Right cardiac atrium (tissue), 5 donors: ENCODE results near the gene QARS1. TPM values are rescaled to one million over a fixed set of nuclear protein-coding genes. Genes with fewer than 3 reads are reported as not detected.

Source experiments
- ATAC-seq, 2 donors: fragments of 200-7000 bp; cut with Tn5 transposase; one replicate each; pipeline versions ENCODE4 v1.8.0 to v1.9.1; 2020; ENCODE audit warnings: moderate library complexity in 2 of 2, mild to moderate bottlenecking in 1 of 2
- DNase-seq, 3 donors: peaks; one replicate each; pipeline ENCODE4 v3.0.0-alpha.2; 2020
- H3K27ac ChIP-seq: one replicate; pipeline ENCODE4 v1.5.1; 2013; ENCODE audit warnings: mild to moderate bottlenecking, low read length, control low read depth, moderate library complexity
- H3K27me3 ChIP-seq: one replicate; pipeline ENCODE4 v1.6.1; 2013; ENCODE audit not compliant: control insufficient read depth, insufficient read depth
- H3K4me1 ChIP-seq: one replicate; pipeline ENCODE4 v1.6.1; 2013; ENCODE audit warnings: low read length; ENCODE audit not compliant: control insufficient read depth, insufficient read depth
- H3K4me3 ChIP-seq: one replicate; pipeline ENCODE4 v1.5.1; 2013; ENCODE audit warnings: low read length, control low read depth
- H3K9me3 ChIP-seq: one replicate; pipeline ENCODE4 v1.6.1; 2013; ENCODE audit warnings: low read length; ENCODE audit not compliant: control insufficient read depth
- WGBS: extraction: QIAGEN DNeasy Blood & Tissue Kit; methylation state at CpG from one replicate; pipeline ENCODE4 v1.1.7; 2013; 5-methylcytosine and 5-hydroxymethylcytosine counted together
- intact Hi-C, 4 donors: fragments of 100-400 bp; cut with DNase I; formaldehyde crosslinking; loops; one replicate each; pipeline versions ENCODE4 v1.11.0 to v1.14.0; 2022 to 2023
- polyA plus RNA-seq: library from polyadenylated mRNA; stranded (reverse); fragments of 200-250 nt; gene quantifications from one replicate; pipeline ENCODE4 v1.2.3, GENCODE V29; 2013
- total RNA-seq, 4 donors: library from RNA; stranded (reverse); fragmentation: NEBNext Ultra II Directional; extraction: Animal tissue kit (Norgen Biotek cat#: 25700); gene quantifications; one replicate each; pipeline ENCODE4 v1.2.1, GENCODE V29; 2021
- donor health status: healthy with polysubstance abuse.
- donor health status: DM: no; HTN: yes; CAD: no.
- donor health status: DM: no; HTN: no; CAD: no.
- donor health status: DM: no; HTN: yes; CAD: no; lungs with severe emphysema.
- donor health status: DM: yes; HTN: yes; CAD: no.

QARS1 gene
- total and polyA plus RNA-seq, 5 donors, result 132 to 188 (median 157) TPM

- Histone ChIP-seq H3K27ac (peak overlapping the region; percentile 92), H3K27me3 (no peaks in the 10 kb centered on the region), H3K9me3 (no peaks in the 10 kb centered on the region), H3K4me1 (peaks cover 12% of the 10 kb centered on the region), H3K4me3 (peak overlapping the region; percentile 77)
- 30% methylated on average over 9 of the region's 9 CpGs for WGBS
- intact Hi-C loops, result loop anchor here in 1 of 4 donors (2.0 kb wide), 1 partner anchor 37 kb away; the partner anchor contains the start of gene QRICH1
- peak in 1 of 3 donors; percentile 44 for DNase-seq
- no peak for ATAC-seq
These were observed 27.5 kb upstream of the QARS1 start for GRCh38 chr3:49132073-49132436.

GRCh38 chr3:49131576-49131975 is 27.0 kb upstream of the QARS1 start:
- Histone ChIP-seq H3K4me3 (peak overlapping the region; percentile 77), H3K9me3 (no peaks in the 10 kb centered on the region), H3K27ac (peak overlapping the region; percentile 92), H3K4me1 (peaks cover 12% of the 10 kb centered on the region), H3K27me3 (no peaks in the 10 kb centered on the region)
- ATAC-seq, result no peak
- intact Hi-C loops, result no loop called here
- DNase-seq, result peak in 2 of 3 donors; percentile 29 to 37
- 87% methylated on average over 6 of the region's 6 CpGs for WGBS

DNA sequence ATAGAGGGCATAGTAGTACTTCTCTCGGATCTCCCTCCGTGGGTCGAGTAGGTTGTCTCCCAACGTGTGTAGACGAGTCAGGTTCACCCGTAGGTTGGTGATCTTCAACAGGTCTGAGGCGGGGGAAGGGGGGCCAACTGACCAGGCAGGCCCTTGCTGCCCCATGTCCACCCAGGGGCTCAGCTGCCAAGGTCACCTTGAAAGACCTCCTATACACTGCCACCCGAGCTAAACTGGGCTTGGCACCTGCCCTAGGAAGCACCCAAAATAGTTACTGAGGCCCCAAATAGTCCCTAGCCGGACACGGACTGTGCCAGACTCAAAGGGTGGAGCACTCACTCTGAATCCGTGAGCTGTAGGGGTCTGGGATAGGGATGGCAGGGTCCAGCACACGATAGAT is 26.5 kb upstream of the QARS1 start:
- H3K4me3 ChIP-seq, result no peak overlapping the region
- intact Hi-C loops, result no loop called here
- peak overlapping the region; percentile 92 for H3K27ac ChIP-seq
- no peaks in the 10 kb centered on the region for H3K9me3 ChIP-seq
- H3K27me3 ChIP-seq, result no peaks in the 10 kb centered on the region
- H3K4me1 ChIP-seq, result peaks cover 12% of the 10 kb centered on the region
- no peak for ATAC-seq
- peak in 2 of 3 donors; percentile 39 to 51 for DNase-seq
- 58% methylated on average over 12 of the region's 12 CpGs for WGBS

DNA sequence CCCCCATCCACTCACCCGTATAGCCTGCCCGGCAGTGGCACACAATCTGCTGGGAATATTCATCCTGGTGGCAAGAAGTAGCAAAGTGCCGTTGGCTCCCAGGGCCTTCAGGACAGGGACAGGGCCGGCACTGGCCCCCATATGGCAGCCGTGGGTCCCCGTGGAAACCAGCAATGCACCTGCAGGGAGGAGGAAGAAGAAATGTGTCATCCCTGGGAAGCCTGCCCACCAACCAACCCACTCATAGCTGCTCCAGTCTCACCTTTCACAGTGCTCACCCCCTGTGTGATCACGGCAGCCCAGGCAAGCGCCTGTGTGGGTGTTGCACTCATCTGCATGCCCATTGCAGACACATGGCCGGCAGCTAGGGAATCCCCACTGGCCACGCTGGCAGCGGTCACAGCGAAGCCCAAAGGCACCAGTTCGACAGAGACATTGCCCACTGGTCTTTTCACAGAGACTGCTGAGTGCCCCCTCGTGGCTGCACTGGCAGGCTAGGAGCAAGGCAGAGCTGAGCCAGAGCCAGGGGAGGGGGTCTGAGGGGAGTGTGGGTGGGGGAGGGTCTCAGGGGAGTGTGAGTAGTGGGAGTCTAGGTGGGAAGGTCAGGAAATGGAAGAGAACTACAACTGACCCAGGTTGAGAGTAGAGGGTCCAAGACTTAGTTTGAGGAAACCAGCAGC is 20.6 kb upstream of the QARS1 start:
- Histone ChIP-seq H3K27ac (no peak overlapping the region), H3K9me3 (no peaks in the 10 kb centered on the region), H3K4me3 (no peak overlapping the region), H3K27me3 (no peaks in the 10 kb centered on the region), H3K4me1 (peaks cover under 1% of the 10 kb centered on the region)
- WGBS, result 78% methylated on average over 14 of the region's 14 CpGs
- intact Hi-C loops, result no loop called here
- ATAC-seq (no peak), DNase-seq (peak in 1 of 3 donors; percentile 41)

DNA sequence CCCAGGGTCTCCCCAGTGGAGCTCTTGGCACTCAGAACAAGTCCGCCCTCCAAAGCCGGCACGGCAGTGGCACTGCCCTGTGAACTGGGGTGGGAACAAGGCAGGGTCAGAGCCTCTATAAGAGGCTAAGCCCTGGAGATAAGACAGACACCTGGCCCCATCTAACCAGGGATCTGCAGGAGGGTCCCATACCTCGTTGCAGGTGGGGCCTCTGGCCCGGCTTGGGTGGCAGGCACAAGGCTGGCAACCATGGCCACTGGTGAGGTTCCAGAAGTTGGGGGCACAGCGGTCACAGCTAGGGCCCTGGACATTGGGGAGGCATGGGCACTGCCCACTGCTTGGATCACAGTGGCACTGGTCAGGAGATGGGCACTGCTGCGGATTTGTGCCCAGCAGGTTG is 19.6 kb upstream of the QARS1 start:
- intact Hi-C loops, result no loop called here

GRCh38 chr3:49123687-49124086 is 19.1 kb upstream of the QARS1 start:
- no peak for ATAC-seq
- WGBS, result 94% methylated on average over 17 of the region's 17 CpGs
- DNase-seq, result peak in 1 of 3 donors; percentile 24
- H3K27me3 ChIP-seq, result no peaks in the 10 kb centered on the region
- no peaks in the 10 kb centered on the region for H3K9me3 ChIP-seq
- H3K27ac ChIP-seq, result no peak overlapping the region
- intact Hi-C loops, result no loop called here
- H3K4me3 ChIP-seq, result no peak overlapping the region
- peaks cover 7% of the 10 kb centered on the region for H3K4me1 ChIP-seq

More for the DNA sequence above, 19.6 kb upstream of the QARS1 start:
- ATAC-seq (no peak), DNase-seq (peak in 1 of 3 donors; percentile 43)
- H3K27me3 ChIP-seq, result no peaks in the 10 kb centered on the region
- no peak overlapping the region for H3K4me3 ChIP-seq
- H3K27ac ChIP-seq, result no peak overlapping the region
- WGBS, result 93% methylated on average over 7 of the region's 7 CpGs
- no peaks in the 10 kb centered on the region for H3K9me3 ChIP-seq
- peaks cover 6% of the 10 kb centered on the region for H3K4me1 ChIP-seq

GRCh38 chr3:49122886-49123545 is 18.5 kb upstream of the QARS1 start:
- intact Hi-C loops, result no loop called here
- 89% methylated on average over 17 of the region's 17 CpGs for WGBS
- no peaks in the 10 kb centered on the region for H3K9me3 ChIP-seq
- no peak overlapping the region for H3K4me3 ChIP-seq
- ATAC-seq (no peak), DNase-seq (peak in 1 of 3 donors; percentile 36)
- H3K27ac ChIP-seq, result no peak overlapping the region
- peaks cover 7% of the 10 kb centered on the region for H3K4me1 ChIP-seq
- H3K27me3 ChIP-seq, result no peaks in the 10 kb centered on the region

DNA sequence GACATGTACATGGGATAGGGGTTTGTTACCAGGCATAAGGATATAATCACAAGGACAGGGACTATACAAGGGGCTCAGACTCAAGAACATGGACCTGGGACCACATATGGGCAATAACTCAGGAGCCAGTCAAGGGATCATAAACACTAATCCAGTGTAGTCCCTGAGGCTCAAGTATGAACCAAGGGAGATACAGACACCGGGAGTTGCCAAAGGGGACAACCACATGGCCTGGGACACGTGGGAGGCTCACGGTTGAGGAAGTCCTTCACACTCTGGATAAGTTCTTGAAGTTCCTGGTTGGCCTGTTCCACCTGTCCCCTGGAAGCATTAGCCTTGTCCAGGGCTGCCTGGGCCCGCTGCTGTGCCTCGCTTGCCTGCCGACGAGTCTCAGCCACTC is 17.9 kb upstream of the QARS1 start:
- intact Hi-C loops, result no loop called here
- H3K4me3 ChIP-seq, result no peak overlapping the region
- DNase-seq (no peak), ATAC-seq (no peak)
- no peaks in the 10 kb centered on the region for H3K27me3 ChIP-seq
- WGBS, result 75% methylated on average over 7 of the region's 7 CpGs
- H3K4me1 ChIP-seq, result peaks cover 7% of the 10 kb centered on the region
- H3K9me3 ChIP-seq, result no peaks in the 10 kb centered on the region
- H3K27ac ChIP-seq, result no peak overlapping the region

DNA sequence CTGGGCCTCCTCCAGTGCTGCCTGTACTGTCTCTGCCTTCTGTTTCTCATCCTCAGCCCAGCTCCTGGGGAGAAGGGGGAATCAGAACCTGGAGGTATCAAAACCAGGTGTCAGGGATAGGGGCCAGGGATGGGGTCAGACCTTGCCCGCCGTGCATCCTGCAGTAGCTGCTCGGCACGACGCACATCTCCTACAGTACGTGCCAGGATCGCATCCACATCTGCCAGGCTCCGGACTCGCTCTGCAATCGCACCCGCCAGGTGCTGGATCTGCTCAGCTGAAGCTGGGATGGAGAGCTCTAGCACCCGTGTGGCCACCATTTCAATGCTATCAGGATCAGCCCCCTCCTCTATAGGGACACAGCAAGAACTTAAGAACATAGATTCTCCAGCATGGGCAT is 17.5 kb upstream of the QARS1 start:
- Histone ChIP-seq H3K4me1 (peaks cover 7% of the 10 kb centered on the region), H3K4me3 (no peak overlapping the region), H3K27ac (no peak overlapping the region), H3K27me3 (no peaks in the 10 kb centered on the region), H3K9me3 (no peaks in the 10 kb centered on the region)
- intact Hi-C loops, result no loop called here
- DNase-seq, result peak in 1 of 3 donors; percentile 60
- WGBS, result 95% methylated on average over 12 of the region's 12 CpGs
- ATAC-seq, result no peak

- intact Hi-C loops, result no loop called here
- Histone ChIP-seq H3K4me1 (peaks cover 7% of the 10 kb centered on the region), H3K9me3 (no peaks in the 10 kb centered on the region), H3K27ac (peak overlapping the region; percentile 96), H3K4me3 (peak overlapping the region; percentile 64), H3K27me3 (no peaks in the 10 kb centered on the region)
- WGBS, result 76% methylated on average over 17 of the region's 17 CpGs
- DNase-seq (peak in 1 of 3 donors; percentile 57), ATAC-seq (no peak)
These were observed 16.7 kb upstream of the QARS1 start for GRCh38 chr3:49121132-49121736.

- intact Hi-C loops, result no loop called here
- H3K27me3 ChIP-seq, result no peaks in the 10 kb centered on the region
- ATAC-seq (peak; percentile 91 to 92), DNase-seq (peak; percentile 96 to 99 (median 99))
- H3K4me1 ChIP-seq, result peaks cover 7% of the 10 kb centered on the region
- H3K27ac ChIP-seq, result peak within 1 kb of the TSS; percentile 96
- WGBS, result under 1% methylated on average over 70 of the region's 70 CpGs
- H3K4me3 ChIP-seq, result peak within 1 kb of the TSS; percentile 64
- H3K9me3 ChIP-seq, result no peaks in the 10 kb centered on the region
These were observed 16.0 kb upstream of the QARS1 start, which contains the start of gene USP19 for GRCh38 chr3:49120438-49121131. Gene USP19, minus strand, starts transcription at chr3:49120823. Its CDS starts 1,678 bp downstream, at chr3:49119145.
